HL-60 (cell line): ENCODE results near the gene PCP2.

Experiments used
- DNase-seq, 2 experiments: peaks; one replicate each; pipeline ENCODE4 v3.0.0-alpha.2; 2010 to 2020; ENCODE audit warnings: low read depth in 1 of 2, low spot score in 1 of 2
- H3K27ac ChIP-seq: fragments of 250-450 bp; sonication (Bioruptor Pico); replicated peaks from 2 replicates; pipeline ENCODE4 v1.5.1; 2020; ENCODE audit warnings: mild to moderate bottlenecking, moderate library complexity
- H3K27me3 ChIP-seq: fragments of 250-450 bp; sonication (Bioruptor Pico); 2 replicates; pipeline ENCODE4 v1.5.1; 2021; ENCODE audit warnings: mild to moderate bottlenecking, moderate library complexity; ENCODE audit not compliant: insufficient read depth, poor library complexity, severe bottlenecking
- H3K4me3 ChIP-seq: replicated peaks from 2 replicates; pipeline ENCODE4 v1.5.1; 2011; ENCODE audit warnings: mild to moderate bottlenecking, control low read depth, low read length; ENCODE audit not compliant: insufficient read depth
- GABPA ChIP-seq: IDR thresholded peaks from 2 replicates; pipeline ENCODE4 v1.6.1; 2012; ENCODE audit warnings: low read depth
- POLR2AphosphoS5 ChIP-seq: IDR thresholded peaks from 2 replicates; pipeline ENCODE4 v1.6.1; 2012; ENCODE audit warnings: low read depth
- SPI1 ChIP-seq: IDR thresholded peaks from 2 replicates; pipeline ENCODE4 v1.6.1; 2012; ENCODE audit warnings: low read depth, mild to moderate bottlenecking, borderline replicate concordance
- TF ChIP-seq, protein P1 (sequence below): IDR thresholded peaks from 2 replicates; pipeline ENCODE4 v1.6.1; 2012; ENCODE audit warnings: low read depth; ENCODE audit not compliant: insufficient replicate concordance
- TF ChIP-seq, protein P2 (sequence below): IDR thresholded peaks from one replicate; pipeline ENCODE4 v1.5.1; 2011; ENCODE audit warnings: low read length, control low read depth, inconsistent platforms; ENCODE audit not compliant: insufficient read depth

Gene PCP2

DNA sequence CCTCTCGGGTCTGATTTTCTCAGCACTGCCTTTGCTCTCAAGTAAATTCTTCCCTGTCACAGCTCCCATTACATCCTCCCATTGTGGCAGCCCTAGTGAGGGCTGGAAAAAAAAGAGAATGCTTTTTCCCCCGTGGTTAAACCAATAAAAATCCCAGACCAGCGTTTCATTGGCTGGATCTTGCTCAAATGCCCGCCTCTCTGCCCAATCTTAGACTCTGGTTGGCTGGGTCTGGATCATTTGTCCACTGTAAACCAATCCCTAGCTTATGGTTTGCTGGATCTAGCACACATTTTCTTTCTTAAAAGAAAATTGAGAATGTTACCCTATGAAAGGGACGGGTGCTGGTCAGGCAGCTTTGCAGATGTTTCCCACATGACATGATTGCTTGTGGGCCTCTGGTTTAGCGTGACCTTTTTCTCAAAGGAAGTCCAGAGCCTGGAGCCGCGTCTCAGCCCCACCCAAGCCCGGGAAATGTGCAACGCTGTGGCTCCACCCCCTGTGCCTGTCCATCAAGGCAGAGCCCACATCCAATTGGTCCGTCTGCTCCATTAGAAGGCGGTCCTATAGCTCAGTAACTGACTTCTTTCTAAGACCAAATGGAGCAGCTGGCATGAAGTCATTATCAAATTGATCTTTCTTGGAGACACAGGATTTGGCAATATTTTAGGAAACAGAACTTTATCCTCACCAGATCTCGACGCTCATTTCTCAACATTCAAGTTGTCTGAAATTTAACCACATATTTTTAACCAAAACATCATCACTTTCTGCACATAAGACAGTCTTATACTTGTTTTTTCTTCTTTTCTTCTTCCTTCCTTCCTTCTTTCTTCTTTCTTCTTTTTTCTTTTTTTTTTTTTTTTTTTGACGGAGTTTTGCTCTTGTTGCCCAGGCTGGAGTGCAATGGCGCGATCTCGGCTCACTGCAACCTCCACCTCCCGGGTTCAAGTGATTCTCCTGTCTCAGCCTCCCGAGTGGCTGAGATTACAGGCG is 40.8 kb upstream of the PCP2 start:
- peak; percentile 95 to 96 for DNase-seq
- H3K27me3 ChIP-seq, result no peaks in the 10 kb centered on the region
- TF ChIP-seq POLR2AphosphoS5 (no peak), SPI1 (peak; percentile 4; the same call in 1 of the 2 replicates), GABPA (no peak)
- TF ChIP-seq, protein P1, sequence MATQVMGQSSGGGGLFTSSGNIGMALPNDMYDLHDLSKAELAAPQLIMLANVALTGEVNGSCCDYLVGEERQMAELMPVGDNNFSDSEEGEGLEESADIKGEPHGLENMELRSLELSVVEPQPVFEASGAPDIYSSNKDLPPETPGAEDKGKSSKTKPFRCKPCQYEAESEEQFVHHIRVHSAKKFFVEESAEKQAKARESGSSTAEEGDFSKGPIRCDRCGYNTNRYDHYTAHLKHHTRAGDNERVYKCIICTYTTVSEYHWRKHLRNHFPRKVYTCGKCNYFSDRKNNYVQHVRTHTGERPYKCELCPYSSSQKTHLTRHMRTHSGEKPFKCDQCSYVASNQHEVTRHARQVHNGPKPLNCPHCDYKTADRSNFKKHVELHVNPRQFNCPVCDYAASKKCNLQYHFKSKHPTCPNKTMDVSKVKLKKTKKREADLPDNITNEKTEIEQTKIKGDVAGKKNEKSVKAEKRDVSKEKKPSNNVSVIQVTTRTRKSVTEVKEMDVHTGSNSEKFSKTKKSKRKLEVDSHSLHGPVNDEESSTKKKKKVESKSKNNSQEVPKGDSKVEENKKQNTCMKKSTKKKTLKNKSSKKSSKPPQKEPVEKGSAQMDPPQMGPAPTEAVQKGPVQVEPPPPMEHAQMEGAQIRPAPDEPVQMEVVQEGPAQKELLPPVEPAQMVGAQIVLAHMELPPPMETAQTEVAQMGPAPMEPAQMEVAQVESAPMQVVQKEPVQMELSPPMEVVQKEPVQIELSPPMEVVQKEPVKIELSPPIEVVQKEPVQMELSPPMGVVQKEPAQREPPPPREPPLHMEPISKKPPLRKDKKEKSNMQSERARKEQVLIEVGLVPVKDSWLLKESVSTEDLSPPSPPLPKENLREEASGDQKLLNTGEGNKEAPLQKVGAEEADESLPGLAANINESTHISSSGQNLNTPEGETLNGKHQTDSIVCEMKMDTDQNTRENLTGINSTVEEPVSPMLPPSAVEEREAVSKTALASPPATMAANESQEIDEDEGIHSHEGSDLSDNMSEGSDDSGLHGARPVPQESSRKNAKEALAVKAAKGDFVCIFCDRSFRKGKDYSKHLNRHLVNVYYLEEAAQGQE, result no peak
- TF ChIP-seq, protein P2, sequence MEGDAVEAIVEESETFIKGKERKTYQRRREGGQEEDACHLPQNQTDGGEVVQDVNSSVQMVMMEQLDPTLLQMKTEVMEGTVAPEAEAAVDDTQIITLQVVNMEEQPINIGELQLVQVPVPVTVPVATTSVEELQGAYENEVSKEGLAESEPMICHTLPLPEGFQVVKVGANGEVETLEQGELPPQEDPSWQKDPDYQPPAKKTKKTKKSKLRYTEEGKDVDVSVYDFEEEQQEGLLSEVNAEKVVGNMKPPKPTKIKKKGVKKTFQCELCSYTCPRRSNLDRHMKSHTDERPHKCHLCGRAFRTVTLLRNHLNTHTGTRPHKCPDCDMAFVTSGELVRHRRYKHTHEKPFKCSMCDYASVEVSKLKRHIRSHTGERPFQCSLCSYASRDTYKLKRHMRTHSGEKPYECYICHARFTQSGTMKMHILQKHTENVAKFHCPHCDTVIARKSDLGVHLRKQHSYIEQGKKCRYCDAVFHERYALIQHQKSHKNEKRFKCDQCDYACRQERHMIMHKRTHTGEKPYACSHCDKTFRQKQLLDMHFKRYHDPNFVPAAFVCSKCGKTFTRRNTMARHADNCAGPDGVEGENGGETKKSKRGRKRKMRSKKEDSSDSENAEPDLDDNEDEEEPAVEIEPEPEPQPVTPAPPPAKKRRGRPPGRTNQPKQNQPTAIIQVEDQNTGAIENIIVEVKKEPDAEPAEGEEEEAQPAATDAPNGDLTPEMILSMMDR, result no peak
- H3K4me3 ChIP-seq, result no peak overlapping the region
- peak overlapping the region; percentile 80 for H3K27ac ChIP-seq

DNA sequence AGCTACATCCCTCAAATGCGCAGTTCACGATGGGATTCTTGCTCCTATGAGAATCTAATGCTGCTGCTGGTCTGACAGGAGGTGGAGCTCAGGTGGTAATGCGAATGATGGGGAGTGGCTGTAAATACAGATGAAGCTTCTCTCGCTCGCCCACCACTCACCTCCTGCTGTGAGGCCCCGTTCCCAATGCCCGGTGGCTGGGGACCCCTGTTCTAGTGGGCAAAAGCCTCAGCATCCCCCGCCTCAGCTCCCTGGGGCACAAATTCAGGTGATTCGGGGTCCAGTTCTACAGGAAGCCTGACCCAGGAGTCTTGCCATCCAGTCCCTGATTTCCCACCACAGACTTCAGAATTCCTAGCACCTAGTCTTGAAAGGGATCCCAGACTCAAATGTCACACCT is 39.0 kb upstream of the PCP2 start:
- Histone ChIP-seq H3K4me3 (no peak overlapping the region), H3K27ac (no peak overlapping the region), H3K27me3 (no peaks in the 10 kb centered on the region)
- no peak for DNase-seq
- TF ChIP-seq, protein P2, result no peak
- TF ChIP-seq POLR2AphosphoS5 (no peak), GABPA (no peak), SPI1 (no peak)
- TF ChIP-seq, protein P1, result no peak

DNA sequence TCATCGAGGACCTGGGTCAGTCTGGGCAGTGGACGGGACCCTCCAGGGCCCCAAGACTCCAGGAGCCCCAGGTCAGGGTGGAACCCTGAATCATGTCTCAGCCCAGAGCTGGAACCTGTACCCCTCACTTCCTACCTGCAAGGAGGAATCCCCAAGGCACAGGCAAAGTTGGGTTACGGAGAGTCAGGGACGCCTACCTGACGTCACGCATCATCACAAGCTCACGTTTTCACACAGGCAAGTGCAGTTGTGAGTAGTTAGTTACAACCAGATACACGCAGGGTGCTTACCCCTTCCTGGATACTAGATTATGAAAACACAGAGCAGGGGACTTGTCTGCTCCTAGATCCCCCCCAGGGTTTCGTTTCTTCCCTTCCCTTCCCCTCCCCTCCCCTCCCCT is 37.3 kb upstream of the PCP2 start:
- no peak overlapping the region for H3K4me3 ChIP-seq
- TF ChIP-seq GABPA (no peak), POLR2AphosphoS5 (no peak), SPI1 (no peak)
- TF ChIP-seq, protein P1, result no peak
- TF ChIP-seq, protein P2, result no peak
- H3K27me3 ChIP-seq, result no peaks in the 10 kb centered on the region
- DNase-seq, result no peak
- H3K27ac ChIP-seq, result 0 out of 2 replicates have a peak overlapping the region, but pooled peaks have one; percentile 21
